Metanephros (tissue), 1 donor: ENCODE results near the gene UTRN. TPM values are rescaled to one million over a fixed set of nuclear protein-coding genes. Genes with fewer than 3 reads are reported as not detected.

Experiments used
- total RNA-seq: library from RNA; depleted of rRNA; stranded (reverse); fragments of >200 nt; gene quantifications from one replicate; pipeline ENCODE4 v1.2.3, GENCODE V29; 2014

UTRN gene
- total RNA-seq, result 295 TPM

GRCh38 chr6:144284783-144285547 lies at the start of gene UTRN:
Gene UTRN (plus strand): TSS chr6:144285335. CDS start chr6:144291829, 6,494 bp downstream.

Other genes with a start within 250 kb of the UTRN start
- gene SF3B5, start 189.8 kb upstream of the UTRN start, total RNA-seq, result 119 TPM
- 6.8 TPM for gene STX11, start 134.8 kb upstream of the UTRN start, total RNA-seq